Measurements from ENCODE around the gene IKBKE. TPM values are rescaled to one million over a fixed set of nuclear protein-coding genes. Genes with fewer than 3 reads are reported as not detected.

The IKBKE gene
- total RNA-seq, 1 experiment from 2014 or later = 5.1 TPM

- CTCF ChIA-PET = interaction anchor here (0.8 to 1.7 kb wide), 8 partner anchors 9 to 503 kb away, joined by 3 to 21 read pairs (median 9); partner anchors contain the start of gene IKBKE
- Histone ChIP-seq H3K27me3 (ENCODE audit: insufficient read depth, low read length) (no peaks in the 10 kb centered on the region), H3K9me3 (ENCODE audit: control insufficient read depth in 1 of 2, insufficient read depth in 1 of 2, low read depth in 1 of 2, low read length in 2 of 2) (no peaks in the 10 kb centered on the region), H3K79me2 (ENCODE audit: insufficient read depth, low read length) (no peaks in the 10 kb centered on the region), H3K27ac (ENCODE audit: low read depth, low read length) (no peak overlapping the region), H3K9ac (ENCODE audit: low read length) (no peak overlapping the region), H3K4me3 (replicated peaks in 1 of 2; ENCODE audit: low read depth in 1 of 2, low read length in 2 of 2) (no peak overlapping the region), H3K36me3 (ENCODE audit: control insufficient read depth in 1 of 2, insufficient read depth in 2 of 2, low read length in 2 of 2) (no peaks in the 10 kb centered on the region), H3K9me2 (ENCODE audit: insufficient read depth) (no peaks in the 10 kb centered on the region), H3K4me2 (ENCODE audit: low read length) (no peak overlapping the region), H2AFZ (ENCODE audit: low read depth, low read length, poor library complexity, severe bottlenecking) (no peak overlapping the region), H4K20me1 (ENCODE audit: insufficient read depth) (no peaks in the 10 kb centered on the region), H3K4me1 (ENCODE audit: control insufficient read depth in 1 of 2, insufficient read depth in 2 of 2, low read length in 2 of 2) (peaks cover 0 to 6% of the 10 kb centered on the region in 2 experiments; a peak in 1 of 4 replicates)
- DNase-seq (ENCODE audit: low read depth, low spot score) (no peak), ATAC-seq (no peak)
- RAD21 ChIA-PET (ENCODE audit: low non-redundant PET in 1 of 2, low total read pairs in 2 of 2, uncharacterized antibody in 2 of 2, unreplicated experiment in 2 of 2) = no interaction called here
- TF ChIP-seq, protein P1, sequence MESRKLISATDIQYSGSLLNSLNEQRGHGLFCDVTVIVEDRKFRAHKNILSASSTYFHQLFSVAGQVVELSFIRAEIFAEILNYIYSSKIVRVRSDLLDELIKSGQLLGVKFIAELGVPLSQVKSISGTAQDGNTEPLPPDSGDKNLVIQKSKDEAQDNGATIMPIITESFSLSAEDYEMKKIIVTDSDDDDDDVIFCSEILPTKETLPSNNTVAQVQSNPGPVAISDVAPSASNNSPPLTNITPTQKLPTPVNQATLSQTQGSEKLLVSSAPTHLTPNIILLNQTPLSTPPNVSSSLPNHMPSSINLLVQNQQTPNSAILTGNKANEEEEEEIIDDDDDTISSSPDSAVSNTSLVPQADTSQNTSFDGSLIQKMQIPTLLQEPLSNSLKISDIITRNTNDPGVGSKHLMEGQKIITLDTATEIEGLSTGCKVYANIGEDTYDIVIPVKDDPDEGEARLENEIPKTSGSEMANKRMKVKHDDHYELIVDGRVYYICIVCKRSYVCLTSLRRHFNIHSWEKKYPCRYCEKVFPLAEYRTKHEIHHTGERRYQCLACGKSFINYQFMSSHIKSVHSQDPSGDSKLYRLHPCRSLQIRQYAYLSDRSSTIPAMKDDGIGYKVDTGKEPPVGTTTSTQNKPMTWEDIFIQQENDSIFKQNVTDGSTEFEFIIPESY (IDR thresholded peaks at IDR 0.05; ENCODE audit: extremely low read depth, insufficient replicate concordance, low read length) = no peak
- TF ChIP-seq POLR2A (IDR thresholded peaks at IDR 0.05; ENCODE audit: borderline replicate concordance, extremely low read depth, insufficient read depth, insufficient read length) (no peak), RAD21 (IDR thresholded peaks at IDR 0.05; ENCODE audit: low read depth) (no peak), EZH2phosphoT487 (IDR thresholded peaks at IDR 0.05; ENCODE audit: borderline replicate concordance) (no peak), ZNF274 (IDR thresholded peaks at IDR 0.05; ENCODE audit: low read depth, low read length) (no peak), CEBPB (IDR thresholded peaks at IDR 0.05; ENCODE audit: low read depth) (no peak), SIN3A (IDR thresholded peaks at IDR 0.05; ENCODE audit: low read depth) (no peak), ZFX (IDR thresholded peaks at IDR 0.05) (no peak)
- TF ChIP-seq, protein P2, sequence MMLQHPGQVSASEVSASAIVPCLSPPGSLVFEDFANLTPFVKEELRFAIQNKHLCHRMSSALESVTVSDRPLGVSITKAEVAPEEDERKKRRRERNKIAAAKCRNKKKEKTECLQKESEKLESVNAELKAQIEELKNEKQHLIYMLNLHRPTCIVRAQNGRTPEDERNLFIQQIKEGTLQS (IDR thresholded peaks at IDR 0.05) = no peak
- TF ChIP-seq, protein P3, sequence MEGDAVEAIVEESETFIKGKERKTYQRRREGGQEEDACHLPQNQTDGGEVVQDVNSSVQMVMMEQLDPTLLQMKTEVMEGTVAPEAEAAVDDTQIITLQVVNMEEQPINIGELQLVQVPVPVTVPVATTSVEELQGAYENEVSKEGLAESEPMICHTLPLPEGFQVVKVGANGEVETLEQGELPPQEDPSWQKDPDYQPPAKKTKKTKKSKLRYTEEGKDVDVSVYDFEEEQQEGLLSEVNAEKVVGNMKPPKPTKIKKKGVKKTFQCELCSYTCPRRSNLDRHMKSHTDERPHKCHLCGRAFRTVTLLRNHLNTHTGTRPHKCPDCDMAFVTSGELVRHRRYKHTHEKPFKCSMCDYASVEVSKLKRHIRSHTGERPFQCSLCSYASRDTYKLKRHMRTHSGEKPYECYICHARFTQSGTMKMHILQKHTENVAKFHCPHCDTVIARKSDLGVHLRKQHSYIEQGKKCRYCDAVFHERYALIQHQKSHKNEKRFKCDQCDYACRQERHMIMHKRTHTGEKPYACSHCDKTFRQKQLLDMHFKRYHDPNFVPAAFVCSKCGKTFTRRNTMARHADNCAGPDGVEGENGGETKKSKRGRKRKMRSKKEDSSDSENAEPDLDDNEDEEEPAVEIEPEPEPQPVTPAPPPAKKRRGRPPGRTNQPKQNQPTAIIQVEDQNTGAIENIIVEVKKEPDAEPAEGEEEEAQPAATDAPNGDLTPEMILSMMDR (IDR thresholded peaks at IDR 0.05 in 2 of 3, conservative IDR thresholded peaks at IDR 0.05 in 1 of 3; ENCODE audit: borderline replicate concordance in 1 of 3, insufficient read depth in 1 of 3, low read depth in 2 of 3, low read length in 2 of 3) = no peak
- BruUV-seq (replicated peaks) = no TSS peak
- POLR2A ChIA-PET = interaction anchor here (1.1 kb wide), 1 partner anchor 9 kb away, joined by 6 read pairs; the partner anchor contains the start of gene IKBKE
- intact Hi-C loops (cut with micrococcal nuclease) = loop anchor here (5.0 kb wide), 2 partner anchors 434 to 504 kb away; no protein-coding TSS in a partner anchor
These were observed 8.5 kb downstream of the IKBKE start for GRCh38 chr1:206478746-206479145.
